GM10266 (cell line): ENCODE measurements around the gene NEK11.

Experiments used
- DNase-seq: peaks from one replicate; pipeline ENCODE4 v3.0.0; 2012; ENCODE audit errors: extremely low spot score
- CTCF ChIP-seq: IDR thresholded peaks from 2 replicates; pipeline ENCODE4 v1.5.1; 2012; ENCODE audit warnings: mild to moderate bottlenecking, low read depth; ENCODE audit not compliant: control insufficient read depth, insufficient read depth; ENCODE audit errors: missing control alignments

NEK11 gene

DNA sequence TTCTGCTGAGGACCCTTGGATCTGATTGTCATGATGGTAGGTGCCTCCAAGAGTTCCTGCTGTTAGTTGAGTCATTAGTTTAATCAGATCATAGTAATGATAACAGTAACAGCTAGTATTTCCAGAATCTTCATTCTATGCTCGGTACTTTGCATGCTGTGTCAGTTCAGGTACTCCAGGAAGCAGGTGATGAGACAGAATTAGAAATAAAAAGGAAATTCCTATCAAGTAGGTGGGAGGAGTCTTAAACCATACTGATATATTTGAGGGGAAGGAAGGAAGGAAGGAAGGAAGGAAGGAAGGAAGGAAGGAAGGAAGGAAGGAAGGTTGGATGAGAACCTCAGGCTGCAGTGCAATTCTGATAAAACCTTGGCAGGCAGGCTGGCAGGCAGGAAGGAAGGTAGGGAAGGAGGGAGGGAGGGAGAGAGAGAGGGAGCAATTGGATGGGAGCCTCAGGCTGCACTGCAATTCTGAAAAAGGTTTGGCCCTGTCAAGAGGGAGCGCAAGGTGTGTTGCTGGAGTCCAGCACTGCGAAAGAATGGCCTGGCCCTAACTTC, 206.1 kb downstream of the NEK11 start:
- no peak for TF ChIP-seq CTCF
- no peak for DNase-seq

DNA sequence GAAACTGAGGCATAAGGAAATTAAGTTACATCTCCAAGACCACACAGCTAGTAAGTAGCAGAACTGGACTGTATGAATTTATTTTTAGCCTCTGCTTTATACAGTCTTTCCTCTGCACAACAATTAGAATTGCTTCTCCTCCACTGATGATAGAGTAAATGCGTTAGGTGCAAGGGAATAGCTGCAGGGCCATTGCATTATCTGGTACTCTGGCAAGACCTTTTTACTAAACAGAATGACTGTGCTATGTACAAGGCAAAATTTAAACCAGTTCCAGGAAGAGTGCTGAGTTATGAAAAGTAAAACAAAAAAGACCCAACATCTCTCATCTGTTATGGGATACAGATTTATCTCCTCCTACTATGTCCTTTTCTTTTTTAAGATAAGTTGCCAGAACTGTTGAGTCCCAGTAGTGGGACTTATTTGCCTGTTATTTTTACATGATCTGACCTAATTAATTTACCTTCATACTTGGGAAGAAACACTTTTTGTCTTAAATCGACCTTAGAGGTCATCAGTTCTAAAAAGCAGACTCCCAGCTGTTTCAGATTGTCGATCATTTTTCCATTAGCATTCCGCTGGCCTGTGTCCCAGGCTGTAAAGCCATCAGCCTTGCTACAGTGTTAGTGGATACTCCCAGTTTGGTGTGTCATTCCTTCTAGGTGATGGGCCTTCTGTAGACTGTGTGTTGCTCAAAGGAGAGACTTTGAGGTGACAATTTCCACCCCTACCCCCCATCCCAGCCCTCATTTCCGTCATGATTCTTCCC, 207.4 kb downstream of the NEK11 start:
- TF ChIP-seq CTCF: no peak
- DNase-seq: no peak

DNA sequence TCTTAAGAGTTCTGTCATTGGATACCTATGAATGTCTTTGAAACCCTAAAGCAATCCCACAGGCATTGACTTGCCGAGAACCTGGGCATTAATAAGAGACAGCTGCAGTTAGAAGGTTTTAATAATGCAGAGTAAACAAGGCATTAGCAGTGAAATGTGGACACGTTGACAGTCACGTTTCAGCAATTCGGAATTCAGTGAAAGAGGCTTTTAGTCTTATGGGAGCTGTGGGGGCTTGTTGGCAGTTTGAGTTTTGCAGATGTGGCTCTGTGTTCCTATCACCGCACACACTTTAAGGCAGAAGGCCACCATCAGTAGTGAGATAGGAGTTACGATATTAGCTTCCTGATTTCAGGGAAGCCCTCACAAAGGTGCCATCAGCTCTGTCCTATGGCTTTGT, 209.7 kb downstream of the NEK11 start:
- DNase-seq: no peak
- no peak for TF ChIP-seq CTCF

DNA sequence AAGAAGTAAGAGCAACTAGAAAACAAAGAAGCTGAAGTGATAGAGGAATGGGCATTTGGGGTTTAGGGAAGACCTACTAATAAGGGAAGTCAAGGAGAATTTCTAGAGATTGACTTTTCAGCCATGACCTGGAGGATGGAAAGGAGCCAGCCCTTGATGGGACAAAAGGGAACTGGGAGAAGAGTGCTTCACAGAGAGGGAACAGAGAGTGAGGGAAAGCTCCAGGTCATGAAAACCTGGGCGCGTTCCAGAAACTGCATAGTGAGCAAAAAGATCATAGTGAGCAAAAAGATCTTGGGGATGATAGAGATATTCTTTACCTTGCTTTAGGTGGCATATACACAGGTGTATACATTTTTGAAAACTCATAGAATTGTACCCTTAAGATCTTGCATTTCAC, 211.8 kb downstream of the NEK11 start:
- DNase-seq: no peak
- no peak for TF ChIP-seq CTCF

DNA sequence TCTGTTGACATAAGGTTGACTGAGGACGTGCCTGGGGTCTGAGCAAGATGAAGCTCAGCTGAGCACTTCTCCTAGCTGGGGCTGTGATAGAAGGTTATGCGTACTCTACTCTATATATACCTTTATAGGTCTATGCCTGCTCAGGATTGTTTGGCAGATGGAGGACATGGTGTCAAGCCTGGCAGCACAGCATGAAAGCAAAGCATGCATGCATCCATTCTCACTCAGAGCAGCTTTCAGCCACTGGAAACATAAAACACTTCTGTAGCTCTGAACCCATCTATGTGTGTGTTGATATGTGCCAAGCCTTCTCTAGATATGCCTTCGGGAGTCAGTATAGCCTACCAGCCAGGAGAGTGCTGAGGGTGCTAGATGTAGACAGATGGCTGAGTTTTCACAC, 212.6 kb downstream of the NEK11 start:
- no peak for DNase-seq
- TF ChIP-seq CTCF: no peak

DNA sequence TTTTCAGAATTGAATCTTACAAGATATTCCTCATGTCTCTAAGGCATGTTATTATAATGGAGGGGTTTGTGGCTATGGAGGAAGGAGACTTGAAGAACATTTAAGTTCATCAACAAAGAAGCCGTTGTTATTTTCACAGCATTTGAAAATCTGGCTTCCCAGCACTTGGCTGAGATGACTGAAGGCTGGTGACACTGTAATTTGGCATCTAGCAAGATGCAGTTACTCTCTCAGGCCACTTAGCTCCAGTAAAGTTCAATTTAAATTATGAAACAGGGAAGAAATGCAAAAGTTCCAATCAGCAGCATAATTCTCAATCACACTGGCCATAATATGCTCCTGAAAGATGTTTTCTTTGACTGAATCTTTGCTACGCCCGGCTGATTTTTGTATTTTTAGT, 215.5 kb downstream of the NEK11 start:
- no peak for DNase-seq
- no peak for TF ChIP-seq CTCF

GRCh38 chr3:131250466-131250865, 223.8 kb downstream of the NEK11 start:
- TF ChIP-seq CTCF: no peak
- no peak for DNase-seq
